DND-41 (cell line): Measurements from ENCODE around the gene SGCD.

Experiments
- EZH2 ChIP-seq: IDR thresholded peaks from 3 replicates; pipeline ENCODE4 v1.6.1; 2012; ENCODE audit warnings: borderline replicate concordance, low read depth, mild to moderate bottlenecking, moderate library complexity, low read length, inconsistent platforms; ENCODE audit not compliant: severe bottlenecking
- TF ChIP-seq, protein P1 (sequence below): IDR thresholded peaks from 2 replicates; pipeline ENCODE4 v1.5.1; 2012; ENCODE audit warnings: borderline replicate concordance, low read length, moderate library complexity, mild to moderate bottlenecking; ENCODE audit not compliant: poor library complexity, severe bottlenecking; ENCODE audit errors: extremely low read depth

DNA sequence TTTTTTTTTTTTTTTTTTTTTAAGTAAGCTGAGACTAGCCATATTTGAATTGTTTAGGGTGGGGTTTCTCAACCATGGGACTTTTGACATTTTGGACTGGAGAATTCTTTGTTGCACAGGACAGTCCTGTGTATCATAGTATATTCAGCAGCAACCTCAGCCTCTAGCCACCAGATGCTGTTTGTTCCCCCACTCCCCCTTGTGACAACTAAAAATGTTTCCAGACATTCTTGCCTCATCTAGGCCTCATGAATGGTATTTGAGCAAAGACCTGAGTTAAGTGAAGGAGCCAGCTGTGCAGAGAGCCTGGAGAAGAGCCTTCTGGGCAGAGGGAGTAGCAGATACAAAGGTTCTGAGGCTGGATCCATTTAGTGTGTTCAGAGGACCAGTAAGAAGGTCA is 155.9 kb downstream of the SGCD start:
- TF ChIP-seq EZH2: no peak
- TF ChIP-seq, protein P1, sequence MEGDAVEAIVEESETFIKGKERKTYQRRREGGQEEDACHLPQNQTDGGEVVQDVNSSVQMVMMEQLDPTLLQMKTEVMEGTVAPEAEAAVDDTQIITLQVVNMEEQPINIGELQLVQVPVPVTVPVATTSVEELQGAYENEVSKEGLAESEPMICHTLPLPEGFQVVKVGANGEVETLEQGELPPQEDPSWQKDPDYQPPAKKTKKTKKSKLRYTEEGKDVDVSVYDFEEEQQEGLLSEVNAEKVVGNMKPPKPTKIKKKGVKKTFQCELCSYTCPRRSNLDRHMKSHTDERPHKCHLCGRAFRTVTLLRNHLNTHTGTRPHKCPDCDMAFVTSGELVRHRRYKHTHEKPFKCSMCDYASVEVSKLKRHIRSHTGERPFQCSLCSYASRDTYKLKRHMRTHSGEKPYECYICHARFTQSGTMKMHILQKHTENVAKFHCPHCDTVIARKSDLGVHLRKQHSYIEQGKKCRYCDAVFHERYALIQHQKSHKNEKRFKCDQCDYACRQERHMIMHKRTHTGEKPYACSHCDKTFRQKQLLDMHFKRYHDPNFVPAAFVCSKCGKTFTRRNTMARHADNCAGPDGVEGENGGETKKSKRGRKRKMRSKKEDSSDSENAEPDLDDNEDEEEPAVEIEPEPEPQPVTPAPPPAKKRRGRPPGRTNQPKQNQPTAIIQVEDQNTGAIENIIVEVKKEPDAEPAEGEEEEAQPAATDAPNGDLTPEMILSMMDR: no peak
